Activated T-helper 1 cell treated with anti-CD3 and anti-CD28 coated beads, Interleukin-12 subunit alpha, Interleukin-12 subunit beta, Interleukin-2, Interleukin-4 antibody, amounts not matched to agents 30 ng/mL and 10 ng/mL and 1 ng/mL, durations not matched to agents 14 hours and 24 hours and 36 hours (primary cell): ENCODE results near the gene CNTN2. TPM values are rescaled to one million over a fixed set of nuclear protein-coding genes. Genes with fewer than 3 reads are reported as not detected.

ENCODE experiments used
- DNase-seq: peaks from one replicate; pipeline ENCODE4 v3.0.0; 2021; ENCODE audit warnings: low spot score
- H3K27ac Mint-ChIP-seq: one replicate; pipeline ENCODE4 v1.8.0; 2021; ENCODE audit warnings: mild to moderate bottlenecking, mixed read lengths
- H3K27me3 Mint-ChIP-seq: one replicate; pipeline ENCODE4 v1.8.0; 2022; ENCODE audit warnings: mild to moderate bottlenecking, moderate library complexity, mixed read lengths; ENCODE audit not compliant: insufficient read depth
- H3K36me3 Mint-ChIP-seq: one replicate; pipeline ENCODE4 v1.8.0; 2021; ENCODE audit warnings: low read depth, mixed read lengths
- H3K4me1 Mint-ChIP-seq: one replicate; pipeline ENCODE4 v1.8.0; 2021; ENCODE audit warnings: low read depth, mixed read lengths
- H3K4me3 Mint-ChIP-seq: one replicate; pipeline ENCODE4 v1.8.0; 2021; ENCODE audit warnings: mild to moderate bottlenecking, moderate library complexity, mixed read lengths
- H3K9me3 Mint-ChIP-seq: one replicate; pipeline ENCODE4 v1.8.0; 2021; ENCODE audit warnings: mixed read lengths
- intact Hi-C: fragments of 100-400 bp; cut with micrococcal nuclease; formaldehyde crosslinking; loops from one replicate; pipeline ENCODE4 v1.15.1; 2024
- total RNA-seq: library from RNA; stranded (reverse); gene quantifications from 2 replicates; pipeline ENCODE4 v1.2.3, GENCODE V29; 2022

The CNTN2 gene
- total RNA-seq, 1 donor from 2014 or later = not detected

DNA sequence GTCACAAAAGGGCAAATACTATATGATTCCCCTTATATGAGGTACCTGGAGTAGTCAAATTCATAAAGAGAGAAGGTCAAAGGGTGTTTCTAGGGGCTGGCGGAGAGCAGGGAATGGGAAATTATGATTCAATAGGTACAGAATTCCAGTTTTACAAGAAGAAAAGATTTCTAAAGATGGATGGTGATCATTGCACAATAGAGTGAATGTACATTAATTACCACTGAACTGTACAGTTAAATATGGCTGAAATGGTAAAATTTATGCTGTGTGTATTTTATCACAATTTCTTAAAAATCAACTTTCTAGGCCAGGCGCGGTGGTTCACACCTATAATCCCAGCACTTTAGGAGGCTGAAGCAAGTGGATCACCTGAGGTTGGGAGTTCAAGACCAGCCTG, 59.4 kb downstream of the CNTN2 start:
- Mint-ChIP-seq H3K4me1 (no peaks in the 10 kb centered on the region), H3K27me3 (no peaks in the 10 kb centered on the region), H3K36me3 (peaks cover 56% of the 10 kb centered on the region), H3K9me3 (no peaks in the 10 kb centered on the region), H3K27ac (no peak overlapping the region), H3K4me3 (no peak overlapping the region)
- DNase-seq = no peak
- intact Hi-C loops = no loop called here

DNA sequence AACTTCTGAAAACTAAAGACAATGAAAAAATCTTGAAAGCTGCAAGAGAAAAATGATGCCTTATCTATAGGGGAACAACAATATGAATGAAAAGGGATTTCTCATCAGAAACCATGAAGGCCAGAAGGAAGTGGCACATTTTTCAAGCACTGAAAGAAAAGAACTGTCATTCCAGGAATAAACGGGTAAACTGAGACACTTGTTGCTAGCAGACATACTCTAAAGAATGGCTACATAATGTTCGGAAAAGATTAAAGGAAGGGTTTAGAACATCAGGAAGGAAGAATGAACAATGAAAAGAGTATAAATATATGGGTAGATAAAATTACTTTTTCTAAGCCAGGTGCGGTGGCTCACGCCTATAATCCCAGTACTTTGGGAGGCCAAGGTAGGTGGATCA, 64.3 kb downstream of the CNTN2 start:
- H3K9me3 Mint-ChIP-seq = no peaks in the 10 kb centered on the region
- no peaks in the 10 kb centered on the region for H3K4me1 Mint-ChIP-seq
- H3K27ac Mint-ChIP-seq = no peak overlapping the region
- no peaks in the 10 kb centered on the region for H3K27me3 Mint-ChIP-seq
- H3K4me3 Mint-ChIP-seq = no peak overlapping the region
- intact Hi-C loops = no loop called here
- no peak for DNase-seq
- H3K36me3 Mint-ChIP-seq = peaks cover 36% of the 10 kb centered on the region

GRCh38 chr1:205108464-205108863, 65.5 kb downstream of the CNTN2 start:
- Mint-ChIP-seq H3K36me3 (peaks cover 34% of the 10 kb centered on the region), H3K27ac (peak overlapping the region; percentile 2), H3K4me1 (no peaks in the 10 kb centered on the region), H3K4me3 (no peak overlapping the region), H3K9me3 (no peaks in the 10 kb centered on the region), H3K27me3 (no peaks in the 10 kb centered on the region)
- no peak for DNase-seq
- intact Hi-C loops = no loop called here

DNA sequence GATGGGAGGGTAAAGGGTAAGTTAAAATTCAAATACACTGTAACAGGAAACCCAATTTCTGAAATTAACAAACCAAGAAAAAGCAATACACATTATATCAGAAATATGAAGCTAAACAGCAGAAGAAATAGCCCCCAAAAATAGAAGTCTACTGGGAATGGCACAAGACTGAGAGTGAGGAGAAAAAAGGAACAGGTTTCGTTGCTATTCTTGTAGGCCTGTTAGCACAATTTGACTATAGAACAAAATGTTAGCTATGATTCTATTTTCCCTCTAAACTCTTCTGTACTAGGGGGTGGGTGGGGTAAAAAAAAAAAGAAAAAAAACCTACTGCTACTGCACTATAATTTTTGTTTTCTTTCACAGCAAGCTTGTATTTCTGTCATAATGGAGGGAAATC, 66.3 kb downstream of the CNTN2 start:
- Mint-ChIP-seq H3K4me3 (no peak overlapping the region), H3K4me1 (no peaks in the 10 kb centered on the region), H3K27me3 (no peaks in the 10 kb centered on the region), H3K36me3 (peaks cover 30% of the 10 kb centered on the region), H3K9me3 (no peaks in the 10 kb centered on the region), H3K27ac (peak overlapping the region; percentile 21)
- no peak for DNase-seq
- intact Hi-C loops = no loop called here

DNA sequence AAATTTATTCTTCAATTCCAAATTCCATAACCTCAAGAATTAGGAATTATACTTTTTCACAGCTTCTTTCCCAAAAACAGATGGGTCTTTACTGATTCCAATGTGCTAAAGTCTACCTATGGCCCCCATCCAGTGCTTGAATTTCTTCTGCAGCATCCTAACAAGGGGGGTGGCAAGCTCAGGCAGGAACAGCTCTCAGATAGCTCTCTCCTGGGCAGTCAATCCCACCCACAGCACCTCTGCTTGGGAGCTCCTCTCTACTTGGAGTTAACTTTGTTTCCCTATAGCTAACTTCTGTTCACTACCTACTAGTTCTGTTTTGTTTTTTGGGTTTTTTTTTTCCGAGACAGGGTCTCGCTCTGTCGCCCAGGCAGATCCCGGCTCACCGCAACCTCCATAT, 66.7 kb downstream of the CNTN2 start:
- H3K36me3 Mint-ChIP-seq = peaks cover 28% of the 10 kb centered on the region
- H3K27me3 Mint-ChIP-seq = no peaks in the 10 kb centered on the region
- no peaks in the 10 kb centered on the region for H3K4me1 Mint-ChIP-seq
- no peak overlapping the region for H3K4me3 Mint-ChIP-seq
- no peak for DNase-seq
- no peaks in the 10 kb centered on the region for H3K9me3 Mint-ChIP-seq
- no peak overlapping the region for H3K27ac Mint-ChIP-seq
- intact Hi-C loops = no loop called here

GRCh38 chr1:205111354-205111753, 68.3 kb downstream of the CNTN2 start:
- Mint-ChIP-seq H3K9me3 (no peaks in the 10 kb centered on the region), H3K4me1 (no peaks in the 10 kb centered on the region), H3K4me3 (no peak overlapping the region), H3K27ac (no peak overlapping the region), H3K27me3 (no peaks in the 10 kb centered on the region), H3K36me3 (peaks cover 19% of the 10 kb centered on the region)
- no peak for DNase-seq
- intact Hi-C loops = no loop called here

- Mint-ChIP-seq H3K27me3 (no peaks in the 10 kb centered on the region), H3K27ac (no peak overlapping the region), H3K4me3 (no peak overlapping the region), H3K36me3 (peaks cover 14% of the 10 kb centered on the region), H3K9me3 (no peaks in the 10 kb centered on the region), H3K4me1 (peaks cover 39% of the 10 kb centered on the region)
- intact Hi-C loops = no loop called here
- no peak for DNase-seq
Observed at GRCh38 chr1:205118752-205119151, 75.7 kb downstream of the CNTN2 start.

GRCh38 chr1:205121660-205122488, 78.9 kb downstream of the CNTN2 start, which contains the start of gene RBBP5:
RBBP5 (minus strand) TSS chr1:205121978; CDS start chr1:205121873, 105 bp downstream.
- H3K27ac Mint-ChIP-seq = peak within 1 kb of the TSS; percentile 98

DNA sequence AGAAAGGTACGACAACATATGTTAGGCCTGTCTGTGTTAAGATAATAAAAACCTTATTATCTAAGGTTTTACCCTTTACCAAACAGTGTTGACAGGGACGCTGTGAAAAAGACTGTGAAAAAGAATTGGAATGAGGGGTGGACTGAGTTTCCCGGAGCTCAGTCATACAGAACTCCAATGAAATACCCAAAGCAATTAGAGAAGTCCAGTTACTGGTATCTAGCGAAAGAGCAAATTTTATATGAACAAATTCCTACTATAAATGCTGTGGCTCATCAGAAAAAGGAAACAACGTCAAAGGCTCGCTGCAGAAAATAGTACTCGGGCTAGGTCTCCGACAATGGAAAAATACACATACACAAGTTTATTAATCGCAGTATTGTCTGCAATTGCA, 79.5 kb downstream of the CNTN2 start:
- no peak for DNase-seq
- H3K36me3 Mint-ChIP-seq = peaks cover 13% of the 10 kb centered on the region
- peaks cover 39% of the 10 kb centered on the region for H3K4me1 Mint-ChIP-seq
- intact Hi-C loops = loop anchor here (1.0 to 10.0 kb wide), 8 partner anchors 19 to 608 kb away; partner anchors contain the start of genes DSTYK and MDM4
- peak overlapping the region; percentile 98 for H3K27ac Mint-ChIP-seq
- peak overlapping the region; percentile 98 for H3K4me3 Mint-ChIP-seq
- no peaks in the 10 kb centered on the region for H3K9me3 Mint-ChIP-seq
- H3K27me3 Mint-ChIP-seq = no peaks in the 10 kb centered on the region

More at GRCh38 chr1:205121660-205122488, 78.9 kb downstream of the CNTN2 start, which contains the start of gene RBBP5:
- Mint-ChIP-seq H3K27me3 (no peaks in the 10 kb centered on the region), H3K9me3 (no peaks in the 10 kb centered on the region), H3K36me3 (peaks cover 13% of the 10 kb centered on the region), H3K4me3 (peak within 1 kb of the TSS; percentile 98), H3K4me1 (peaks cover 39% of the 10 kb centered on the region)
- intact Hi-C loops = loop anchor here (1.0 to 10.0 kb wide), 8 partner anchors 19 to 607 kb away; partner anchors contain the start of genes DSTYK and MDM4
- DNase-seq = peak; percentile 92

GRCh38 chr1:205124726-205125125, 81.7 kb downstream of the CNTN2 start:
- H3K4me3 Mint-ChIP-seq = no peak overlapping the region
- no peak overlapping the region for H3K27ac Mint-ChIP-seq
- H3K36me3 Mint-ChIP-seq = peaks cover 6% of the 10 kb centered on the region
- no peaks in the 10 kb centered on the region for H3K27me3 Mint-ChIP-seq
- no peaks in the 10 kb centered on the region for H3K9me3 Mint-ChIP-seq
- intact Hi-C loops = loop anchor here (5.0 to 10.0 kb wide), 2 partner anchors 188 to 610 kb away; partner anchors contain the start of gene MDM4
- H3K4me1 Mint-ChIP-seq = peaks cover 28% of the 10 kb centered on the region
- no peak for DNase-seq

- Mint-ChIP-seq H3K27ac (no peak overlapping the region), H3K27me3 (no peaks in the 10 kb centered on the region), H3K4me1 (peaks cover 3% of the 10 kb centered on the region), H3K9me3 (no peaks in the 10 kb centered on the region), H3K4me3 (no peak overlapping the region), H3K36me3 (no peaks in the 10 kb centered on the region)
- DNase-seq = no peak
- intact Hi-C loops = loop anchor here (10.0 kb wide), 1 partner anchor 613 kb away; the partner anchor contains the start of gene MDM4
Observed at GRCh38 chr1:205127646-205128045, 84.6 kb downstream of the CNTN2 start.
